Measurements from ENCODE around the gene PAH. TPM values are rescaled to one million over a fixed set of nuclear protein-coding genes. Genes with fewer than 3 reads are reported as not detected.
A peak's percentile ranks its signal among the peaks of the same experiment; 100 is the strongest.

Gene PAH
- total RNA-seq, 1 donor from 2014 or later, result not detected

GRCh38 chr12:102962986-102963385, 45.9 kb upstream of the PAH start:
- intact Hi-C loops (cut with DNase I), result no loop called here
- DNase-seq (ENCODE audit: low spot score in 2 of 2), result no peak
- Histone ChIP-seq H3K36me3 (no peaks in the 10 kb centered on the region), H3K27me3 (no peaks in the 10 kb centered on the region), H3K9me3 (no peaks in the 10 kb centered on the region), H3K27ac (no peak overlapping the region), H3K4me1 (peaks cover 0 to 2% of the 10 kb centered on the region in 2 donors), H3K4me3 (no peak overlapping the region)
- TF ChIP-seq CTCF (IDR thresholded peaks at IDR 0.05), result no peak

GRCh38 chr12:102962532-102962931, 45.5 kb upstream of the PAH start:
- H3K4me1 ChIP-seq, result peaks cover 0 to 2% of the 10 kb centered on the region in 2 donors
- H3K27me3 ChIP-seq, result no peaks in the 10 kb centered on the region
- H3K36me3 ChIP-seq, result no peaks in the 10 kb centered on the region
- DNase-seq (ENCODE audit: low spot score in 2 of 2), result no peak
- intact Hi-C loops (cut with DNase I), result no loop called here
- no peak for TF ChIP-seq CTCF (IDR thresholded peaks at IDR 0.05)
- no peak overlapping the region for H3K4me3 ChIP-seq
- no peaks in the 10 kb centered on the region for H3K9me3 ChIP-seq
- H3K27ac ChIP-seq, result no peak overlapping the region

- TF ChIP-seq CTCF (IDR thresholded peaks at IDR 0.05), result no peak
- no peaks in the 10 kb centered on the region for H3K9me3 ChIP-seq
- no peak for DNase-seq (ENCODE audit: low spot score in 2 of 2)
- H3K4me1 ChIP-seq, result peaks cover 2% of the 10 kb centered on the region in 2 donors
- H3K36me3 ChIP-seq, result no peaks in the 10 kb centered on the region
- H3K27me3 ChIP-seq, result no peaks in the 10 kb centered on the region
- no peak overlapping the region for H3K4me3 ChIP-seq
- intact Hi-C loops (cut with DNase I), result no loop called here
- H3K27ac ChIP-seq, result no peak overlapping the region
These were observed 44.4 kb upstream of the PAH start for GRCh38 chr12:102961466-102961855.

- no peak for DNase-seq (ENCODE audit: low spot score in 2 of 2)
- TF ChIP-seq CTCF (IDR thresholded peaks at IDR 0.05), result no peak
- Histone ChIP-seq H3K4me1 (peaks cover 2% of the 10 kb centered on the region in 2 donors), H3K9me3 (no peaks in the 10 kb centered on the region), H3K36me3 (no peaks in the 10 kb centered on the region), H3K4me3 (no peak overlapping the region), H3K27ac (no peak overlapping the region), H3K27me3 (no peaks in the 10 kb centered on the region)
- intact Hi-C loops (cut with DNase I), result no loop called here
These were observed 43.9 kb upstream of the PAH start for GRCh38 chr12:102960766-102961465.

GRCh38 chr12:102959391-102959790, 42.3 kb upstream of the PAH start:
- TF ChIP-seq CTCF (IDR thresholded peaks at IDR 0.05), result no peak
- Histone ChIP-seq H3K27me3 (no peaks in the 10 kb centered on the region), H3K4me3 (no peak overlapping the region), H3K4me1 (peaks cover 2% of the 10 kb centered on the region in 2 donors), H3K9me3 (no peaks in the 10 kb centered on the region), H3K36me3 (no peaks in the 10 kb centered on the region), H3K27ac (no peak overlapping the region)
- intact Hi-C loops (cut with DNase I), result no loop called here
- DNase-seq (ENCODE audit: low spot score in 2 of 2), result no peak

GRCh38 chr12:102958830-102959176, 41.8 kb upstream of the PAH start:
- no peak for DNase-seq (ENCODE audit: low spot score in 2 of 2)
- Histone ChIP-seq H3K27me3 (no peaks in the 10 kb centered on the region), H3K4me3 (peak overlapping the region; percentile 46 to 62), H3K9me3 (no peaks in the 10 kb centered on the region), H3K36me3 (no peaks in the 10 kb centered on the region), H3K4me1 (peaks cover 2% of the 10 kb centered on the region in 2 donors), H3K27ac (no peak overlapping the region)
- intact Hi-C loops (cut with DNase I), result no loop called here
- TF ChIP-seq CTCF (IDR thresholded peaks at IDR 0.05), result no peak

Measured in ascending aorta (tissue), 2 donors.